Bronchial epithelial cell (primary cell): ENCODE measurements around the gene SPAG9. TPM values are rescaled to one million over a fixed set of nuclear protein-coding genes. Genes with fewer than 3 reads are reported as not detected.
"Not testable (repeated sequence)": the region's sequence is repeated elsewhere in the genome, so short reads cannot be mapped to it uniquely, and the experiment has no call there.

Experiments used
- DNase-seq: peaks from one replicate; pipeline ENCODE4 v3.0.0-alpha.2; 2010; ENCODE audit warnings: low read depth
- FAIRE-seq: peaks from 2 replicates; lab custom pipeline; 2011; peaks lifted over from hg19 to GRCh38; lab: Jason Lieb, UNC
- H3K27me3 ChIP-seq: 2 replicates; pipeline ENCODE4 v1.5.1; 2011; ENCODE audit warnings: low read length; ENCODE audit not compliant: control insufficient read depth, insufficient read depth
- H3K36me3 ChIP-seq: 2 replicates; pipeline ENCODE4 v1.5.1; 2011; ENCODE audit warnings: low read length; ENCODE audit not compliant: control insufficient read depth, insufficient read depth
- H3K4me3 ChIP-seq: 2 replicates; pipeline ENCODE4 v1.5.1; 2011; ENCODE audit warnings: mild to moderate bottlenecking, low read depth, low read length, control low read depth
- total RNA-seq: library from RNA; depleted of rRNA; stranded (reverse); fragments of >200 nt; gene quantifications from 2 replicates; pipeline ENCODE4 v1.2.1, GENCODE V29; 2014
- TF ChIP-seq, protein P1 (sequence below): IDR thresholded peaks from 2 replicates; pipeline ENCODE4 v1.5.1; 2011; ENCODE audit warnings: mild to moderate bottlenecking, moderate library complexity, low read length, control low read depth, inconsistent platforms; ENCODE audit not compliant: insufficient read depth, severe bottlenecking

SPAG9 gene
- total RNA-seq, 1 donor from 2014 or later = 85.0 TPM

DNA sequence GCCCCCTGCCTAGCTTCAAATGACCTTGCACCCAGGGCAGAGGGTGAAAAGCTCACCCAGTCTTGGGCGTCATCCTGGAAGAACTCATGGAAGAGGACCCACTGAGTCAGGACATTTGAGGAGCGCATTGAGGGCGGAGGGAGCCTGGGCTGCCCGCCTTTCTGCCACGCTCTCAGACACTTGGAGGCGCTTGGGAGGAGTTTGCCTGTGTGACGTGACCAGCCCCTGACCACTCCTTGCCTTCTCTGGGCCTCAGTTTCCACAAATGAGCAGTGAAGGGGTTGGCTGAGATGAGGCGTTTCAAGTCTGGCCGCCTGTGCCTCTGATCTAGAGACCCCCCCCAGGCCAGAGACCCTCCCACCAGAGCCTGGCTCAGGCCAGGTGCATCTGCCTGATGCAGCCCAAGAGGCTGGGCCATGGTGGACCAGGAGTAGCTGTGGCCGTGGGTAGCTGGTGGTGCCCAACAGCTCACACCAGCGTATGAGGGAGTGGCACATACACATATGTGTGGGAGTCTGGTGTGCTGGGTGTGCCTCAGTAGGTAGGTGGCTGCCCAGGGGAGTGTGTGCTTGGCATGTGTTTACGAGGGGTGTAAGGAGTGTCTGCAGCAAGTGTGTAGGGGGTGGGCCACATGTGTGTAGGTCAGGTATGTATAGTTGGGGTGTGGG lies 174.3 kb downstream of the SPAG9 start:
- DNase-seq = no peak
- no peak for FAIRE-seq

DNA sequence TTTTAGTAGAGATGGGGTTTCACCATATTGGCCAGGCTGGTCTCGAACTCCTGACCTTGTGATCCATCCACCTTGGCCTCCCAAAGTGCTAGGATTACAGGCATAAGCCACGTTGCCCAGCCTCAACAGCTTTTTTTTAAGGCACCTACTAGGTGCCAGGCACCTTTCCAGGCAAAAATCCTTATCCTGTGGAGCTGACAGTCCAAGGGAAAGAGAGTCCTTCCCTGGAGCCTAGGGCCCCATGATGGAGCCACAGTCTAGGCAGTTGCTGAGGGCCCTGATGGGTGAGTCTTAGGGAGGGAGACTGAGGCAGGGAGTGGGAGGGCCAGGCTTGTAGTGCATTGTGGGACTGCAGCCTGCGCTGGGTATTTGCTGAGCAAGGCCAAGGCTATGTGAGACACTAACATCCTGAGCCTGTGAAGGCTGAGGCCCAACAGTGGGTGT lies 174.9 kb downstream of the SPAG9 start:
- DNase-seq = no peak
- TF ChIP-seq, protein P1, sequence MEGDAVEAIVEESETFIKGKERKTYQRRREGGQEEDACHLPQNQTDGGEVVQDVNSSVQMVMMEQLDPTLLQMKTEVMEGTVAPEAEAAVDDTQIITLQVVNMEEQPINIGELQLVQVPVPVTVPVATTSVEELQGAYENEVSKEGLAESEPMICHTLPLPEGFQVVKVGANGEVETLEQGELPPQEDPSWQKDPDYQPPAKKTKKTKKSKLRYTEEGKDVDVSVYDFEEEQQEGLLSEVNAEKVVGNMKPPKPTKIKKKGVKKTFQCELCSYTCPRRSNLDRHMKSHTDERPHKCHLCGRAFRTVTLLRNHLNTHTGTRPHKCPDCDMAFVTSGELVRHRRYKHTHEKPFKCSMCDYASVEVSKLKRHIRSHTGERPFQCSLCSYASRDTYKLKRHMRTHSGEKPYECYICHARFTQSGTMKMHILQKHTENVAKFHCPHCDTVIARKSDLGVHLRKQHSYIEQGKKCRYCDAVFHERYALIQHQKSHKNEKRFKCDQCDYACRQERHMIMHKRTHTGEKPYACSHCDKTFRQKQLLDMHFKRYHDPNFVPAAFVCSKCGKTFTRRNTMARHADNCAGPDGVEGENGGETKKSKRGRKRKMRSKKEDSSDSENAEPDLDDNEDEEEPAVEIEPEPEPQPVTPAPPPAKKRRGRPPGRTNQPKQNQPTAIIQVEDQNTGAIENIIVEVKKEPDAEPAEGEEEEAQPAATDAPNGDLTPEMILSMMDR = no peak
- Histone ChIP-seq H3K36me3 (no peaks in the 10 kb centered on the region), H3K27me3 (no peaks in the 10 kb centered on the region), H3K4me3 (no peak overlapping the region)
- no peak for FAIRE-seq

More for the DNA sequence above, 174.3 kb downstream of the SPAG9 start:
- H3K36me3 ChIP-seq = no peaks in the 10 kb centered on the region
- TF ChIP-seq, protein P1 = no peak
- H3K27me3 ChIP-seq = no peaks in the 10 kb centered on the region
- H3K4me3 ChIP-seq = no peak overlapping the region

DNA sequence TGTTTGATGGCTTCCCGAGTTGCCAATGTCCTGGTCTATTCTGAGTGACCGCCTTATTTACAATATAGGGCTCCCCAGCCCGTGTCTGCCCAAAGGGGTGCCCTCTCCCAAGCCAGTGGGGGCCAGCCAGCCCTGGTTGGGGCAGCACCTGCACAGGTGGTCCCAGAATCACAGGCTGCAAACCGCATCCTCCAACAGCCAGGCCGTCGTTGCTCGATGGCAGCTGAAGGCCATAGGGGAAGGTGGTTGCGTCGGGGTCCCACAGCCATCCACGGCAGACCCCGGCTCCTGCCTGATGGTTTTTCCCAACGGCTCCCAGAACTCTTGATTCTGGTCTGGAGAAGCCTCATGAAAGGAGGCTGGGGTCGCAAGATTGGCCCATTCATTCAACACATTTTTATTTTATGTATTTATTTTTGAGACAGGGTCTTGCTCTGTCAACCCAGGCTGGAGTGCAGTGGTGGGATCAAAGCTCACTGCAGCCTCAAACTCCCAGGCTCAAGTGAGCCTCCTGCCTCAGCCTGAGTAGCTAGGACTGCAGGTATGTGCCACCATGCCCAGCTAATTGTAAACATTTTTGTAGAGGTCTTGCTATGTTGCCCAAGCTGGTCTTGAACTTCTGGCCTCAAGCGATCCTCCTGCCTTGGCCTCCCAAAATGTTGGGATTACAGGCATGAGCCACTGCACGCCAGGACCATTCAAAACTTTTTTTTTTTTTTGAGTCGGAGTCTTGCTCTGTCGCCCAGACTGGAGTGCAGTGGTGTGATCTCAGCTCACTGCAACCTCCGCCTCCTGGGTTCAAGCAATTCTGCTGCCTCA lies 175.6 kb downstream of the SPAG9 start:
- TF ChIP-seq, protein P1 = no peak
- no peaks in the 10 kb centered on the region for H3K27me3 ChIP-seq
- FAIRE-seq (no peak), DNase-seq (no peak)
- peak overlapping the region; percentile 28 for H3K4me3 ChIP-seq
- H3K36me3 ChIP-seq = no peaks in the 10 kb centered on the region

DNA sequence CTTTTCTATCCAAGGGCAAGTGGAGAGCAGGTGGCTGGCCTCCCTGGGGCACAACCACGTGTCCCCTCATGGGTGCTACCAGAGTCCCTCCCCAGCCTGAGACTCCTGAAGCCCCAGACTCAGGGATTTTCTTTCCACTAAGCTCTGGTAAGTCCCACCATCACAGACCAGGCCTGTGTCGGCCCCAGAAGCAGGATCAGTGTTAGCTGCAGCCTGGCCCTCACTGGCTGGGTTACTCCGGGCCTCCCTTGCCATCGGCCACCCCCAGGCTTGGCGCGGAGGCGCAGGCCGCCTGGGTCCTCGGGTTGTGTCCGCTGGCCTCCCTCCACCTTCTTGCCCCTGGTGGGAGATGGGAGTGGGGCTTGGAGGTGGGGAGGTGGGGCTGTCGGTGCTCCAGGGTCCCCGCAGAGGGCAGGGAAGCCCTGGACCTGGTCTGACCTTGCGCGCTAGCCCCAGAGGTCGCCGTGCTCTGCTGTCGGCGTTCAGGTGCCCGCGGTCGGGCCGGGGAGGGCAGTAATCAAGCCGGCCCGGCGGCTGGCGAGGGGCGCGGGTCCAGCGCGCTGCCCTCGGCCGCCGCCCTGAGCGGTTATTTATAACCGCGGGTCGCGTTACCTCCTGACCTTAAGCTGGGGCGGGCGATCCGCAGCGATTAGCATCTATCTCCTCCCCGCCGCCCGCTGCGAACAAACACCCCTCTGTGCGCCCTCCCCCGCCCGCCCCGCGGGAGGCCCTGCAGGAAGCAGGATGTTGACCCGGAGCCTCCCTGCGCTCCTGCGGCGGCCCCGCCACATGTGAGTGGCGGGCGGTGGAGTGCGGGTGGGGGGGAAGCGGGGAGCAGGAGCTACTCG lies 176.4 kb downstream of the SPAG9 start:
- Histone ChIP-seq H3K4me3 (peak overlapping the region; percentile 28), H3K36me3 (no peaks in the 10 kb centered on the region), H3K27me3 (no peaks in the 10 kb centered on the region)
- DNase-seq = no peak
- TF ChIP-seq, protein P1 = no peak
- FAIRE-seq = no peak

DNA sequence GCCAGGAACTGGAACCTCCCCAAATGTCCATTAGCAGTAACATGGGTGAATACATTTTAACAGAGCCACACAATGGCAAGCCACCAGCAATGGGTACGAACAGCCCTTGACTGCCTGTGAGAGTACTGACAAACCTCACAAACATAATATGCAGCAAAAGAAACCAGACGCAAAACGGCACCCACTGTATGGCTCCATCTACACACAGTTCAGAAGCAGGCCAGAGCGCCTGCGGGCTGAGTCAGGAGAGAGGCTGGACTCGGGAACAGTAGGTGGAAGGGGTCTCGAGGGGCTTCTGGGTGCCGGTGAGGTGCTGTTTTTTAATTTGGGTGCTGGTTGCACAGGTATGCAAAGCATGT lies 177.1 kb downstream of the SPAG9 start:
- FAIRE-seq (no peak), DNase-seq (no peak)
- H3K4me3 ChIP-seq = no peak overlapping the region

DNA sequence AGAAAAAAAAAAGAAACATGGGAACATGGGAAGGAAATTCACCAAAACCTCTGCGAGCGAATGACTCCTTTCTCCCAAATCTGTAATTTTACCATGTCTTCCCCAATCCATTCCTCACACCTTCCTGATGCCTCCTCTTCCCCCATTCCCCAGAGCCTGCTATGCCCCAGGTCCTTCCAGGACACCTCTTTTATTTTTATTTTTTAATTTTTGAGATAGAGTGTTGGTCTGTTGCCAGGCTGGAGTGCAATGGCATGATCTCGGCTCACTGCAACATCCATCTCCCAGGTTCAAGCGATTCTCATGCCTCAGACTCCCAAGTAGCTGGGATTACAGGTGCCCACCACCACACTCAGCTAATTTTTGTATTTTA lies 179.0 kb downstream of the SPAG9 start:
- H3K4me3 ChIP-seq, DNase-seq, FAIRE-seq, H3K36me3 ChIP-seq, H3K27me3 ChIP-seq: not testable (repeated sequence)

More for the DNA sequence above, 177.1 kb downstream of the SPAG9 start:
- H3K36me3 ChIP-seq = no peaks in the 10 kb centered on the region
- H3K27me3 ChIP-seq = no peaks in the 10 kb centered on the region
- TF ChIP-seq, protein P1 = no peak
